Kidney (tissue), 14 donors: Measurements from ENCODE around the gene SLC47A1. TPM values are rescaled to one million over a fixed set of nuclear protein-coding genes. Genes with fewer than 3 reads are reported as not detected.
A peak's percentile ranks its signal among the peaks of the same experiment; 100 is the strongest.

Experiments used
- DNase-seq, 5 donors: peaks; one replicate each; pipeline ENCODE4 v3.0.0-alpha.2; 2013 to 2020
- FAIRE-seq: peaks from 2 replicates; lab custom pipeline; 2012; peaks lifted over from hg19 to GRCh38; lab: Jason Lieb, UNC
- H3K27ac ChIP-seq, 2 donors: one replicate each; pipeline ENCODE4 v1.7.0; 2013; ENCODE audit warnings: low read depth in 2 of 2, low read length in 2 of 2, inconsistent platforms in 1 of 2
- H3K27me3 ChIP-seq: one replicate; pipeline ENCODE4 v1.7.1; 2013; ENCODE audit warnings: low read length, inconsistent platforms; ENCODE audit not compliant: control insufficient read depth, insufficient read depth
- H3K36me3 ChIP-seq, 3 donors: one replicate each; pipeline versions ENCODE4 v1.7.0 to v1.7.1; 2013; ENCODE audit warnings: low read length in 3 of 3, control low read depth in 1 of 3, inconsistent platforms in 1 of 3; ENCODE audit not compliant: insufficient read depth in 3 of 3, control insufficient read depth in 2 of 3
- H3K4me1 ChIP-seq, 3 donors: one replicate each; pipeline versions ENCODE4 v1.7.0 to v1.7.1; 2013; ENCODE audit warnings: low read length in 3 of 3, inconsistent platforms in 1 of 3, low read depth in 1 of 3; ENCODE audit not compliant: control insufficient read depth in 2 of 3, insufficient read depth in 2 of 3
- H3K4me3 ChIP-seq, 3 donors: one replicate each; pipeline versions ENCODE4 v1.7.0 to v1.8.1; 2013; ENCODE audit warnings: low read length in 3 of 3, control low read depth in 1 of 3, inconsistent platforms in 1 of 3
- H3K9ac ChIP-seq, 3 donors: one replicate each; pipeline versions ENCODE4 v1.7.0 to v1.7.1; 2013; ENCODE audit warnings: low read length in 3 of 3, control low read depth in 1 of 3, inconsistent platforms in 1 of 3
- H3K9me3 ChIP-seq, 3 donors: one replicate each; pipeline versions ENCODE4 v1.7.0 to v1.7.1; 2013; ENCODE audit warnings: low read length in 3 of 3, control low read depth in 1 of 3, inconsistent platforms in 1 of 3; ENCODE audit not compliant: control insufficient read depth in 2 of 3, insufficient read depth in 1 of 3
- CTCF ChIP-seq: IDR thresholded peaks from 3 replicates; pipeline ENCODE4 v1.5.1; 2012; ENCODE audit warnings: mild to moderate bottlenecking, moderate library complexity, borderline replicate concordance; ENCODE audit not compliant: insufficient read depth; ENCODE audit errors: extremely low read depth
- intact Hi-C: fragments of 100-400 bp; cut with DNase I; formaldehyde crosslinking; loops from one replicate; pipeline ENCODE4 v1.11.1; 2022
- polyA plus RNA-seq: library from polyadenylated mRNA; stranded (reverse); fragments of 350-450 nt; fragmentation: Illumina TruSeq; extraction: RNeasy Lipid Tissue Mini Kit (QIAGEN cat#74804); gene quantifications from one replicate; pipeline ENCODE4 v1.2.3, GENCODE V29; 2014; ENCODE audit warnings: low read depth, low replicate concordance; ENCODE audit not compliant: insufficient read depth
- total RNA-seq: library from RNA; stranded (reverse); fragmentation: NEBNext Ultra II Directional; extraction: Animal tissue kit (Norgen Biotek cat#: 25700); gene quantifications from one replicate; pipeline ENCODE4 v1.2.1, GENCODE V29; 2021
- donor health status: control.
- donor health status: control.
- donor health status: control.
- donor health status: control.
- donor health status: control.
- donor health status: DM: yes; HTN: yes; CAD: no.
- donor health status: Normal renal cell carcinoma (clear cell type).

SLC47A1 gene
- total and polyA plus RNA-seq, 2 donors from 2014 or later = 26.0 to 94.8 TPM

GRCh38 chr17:19549746-19550623 lies 16.3 kb downstream of the SLC47A1 start:
- Histone ChIP-seq H3K27ac (peak overlapping the region; percentile 95 to 96), H3K4me3 (no peak overlapping the region), H3K9me3 (no peaks in the 10 kb centered on the region), H3K4me1 (peaks cover 0 to 68% (median 38%) of the 10 kb centered on the region in 3 donors), H3K27me3 (no peaks in the 10 kb centered on the region), H3K36me3 (peaks cover 0 to 20% (median 6%) of the 10 kb centered on the region in 3 donors), H3K9ac (peak overlapping the region in 1 of 3 donors; percentile 51)
- peak; percentile 53 for FAIRE-seq
- DNase-seq = peak in 3 of 5 donors; percentile 38 to 82 (median 62)
- no peak for TF ChIP-seq CTCF
- intact Hi-C loops = no loop called here

GRCh38 chr17:19551165-19551564 lies 17.5 kb downstream of the SLC47A1 start:
- no peak for FAIRE-seq
- peak in 1 of 5 donors; percentile 31 for DNase-seq

GRCh38 chr17:19551591-19552148 lies 18.0 kb downstream of the SLC47A1 start:
- no peak overlapping the region for H3K4me3 ChIP-seq
- DNase-seq (no peak), FAIRE-seq (no peak)
- H3K4me1 ChIP-seq = peaks cover 0 to 58% (median 35%) of the 10 kb centered on the region in 3 donors
- no peaks in the 10 kb centered on the region for H3K27me3 ChIP-seq
- H3K9ac ChIP-seq = peak overlapping the region in 1 of 3 donors; percentile 49
- intact Hi-C loops = no loop called here
- peaks cover 0 to 25% (median 6%) of the 10 kb centered on the region in 3 donors for H3K36me3 ChIP-seq
- peak overlapping the region; percentile 81 to 96 for H3K27ac ChIP-seq
- no peak for TF ChIP-seq CTCF
- H3K9me3 ChIP-seq = no peaks in the 10 kb centered on the region

More at GRCh38 chr17:19551165-19551564, 17.5 kb downstream of the SLC47A1 start:
- intact Hi-C loops = no loop called here
- Histone ChIP-seq H3K27me3 (no peaks in the 10 kb centered on the region), H3K4me1 (peaks cover 0 to 62% (median 38%) of the 10 kb centered on the region in 3 donors), H3K27ac (peak overlapping the region; percentile 95 to 96), H3K9ac (peak overlapping the region in 1 of 3 donors; percentile 51), H3K9me3 (no peaks in the 10 kb centered on the region), H3K4me3 (no peak overlapping the region), H3K36me3 (peaks cover 0 to 24% (median 6%) of the 10 kb centered on the region in 3 donors)
- TF ChIP-seq CTCF = no peak
